ENCODE results near the gene RFLNA. TPM values are rescaled to one million over a fixed set of nuclear protein-coding genes. Genes with fewer than 3 reads are reported as not detected.

RFLNA gene
- total RNA-seq, 1 donor from 2014 or later, result 0.69 TPM

DNA sequence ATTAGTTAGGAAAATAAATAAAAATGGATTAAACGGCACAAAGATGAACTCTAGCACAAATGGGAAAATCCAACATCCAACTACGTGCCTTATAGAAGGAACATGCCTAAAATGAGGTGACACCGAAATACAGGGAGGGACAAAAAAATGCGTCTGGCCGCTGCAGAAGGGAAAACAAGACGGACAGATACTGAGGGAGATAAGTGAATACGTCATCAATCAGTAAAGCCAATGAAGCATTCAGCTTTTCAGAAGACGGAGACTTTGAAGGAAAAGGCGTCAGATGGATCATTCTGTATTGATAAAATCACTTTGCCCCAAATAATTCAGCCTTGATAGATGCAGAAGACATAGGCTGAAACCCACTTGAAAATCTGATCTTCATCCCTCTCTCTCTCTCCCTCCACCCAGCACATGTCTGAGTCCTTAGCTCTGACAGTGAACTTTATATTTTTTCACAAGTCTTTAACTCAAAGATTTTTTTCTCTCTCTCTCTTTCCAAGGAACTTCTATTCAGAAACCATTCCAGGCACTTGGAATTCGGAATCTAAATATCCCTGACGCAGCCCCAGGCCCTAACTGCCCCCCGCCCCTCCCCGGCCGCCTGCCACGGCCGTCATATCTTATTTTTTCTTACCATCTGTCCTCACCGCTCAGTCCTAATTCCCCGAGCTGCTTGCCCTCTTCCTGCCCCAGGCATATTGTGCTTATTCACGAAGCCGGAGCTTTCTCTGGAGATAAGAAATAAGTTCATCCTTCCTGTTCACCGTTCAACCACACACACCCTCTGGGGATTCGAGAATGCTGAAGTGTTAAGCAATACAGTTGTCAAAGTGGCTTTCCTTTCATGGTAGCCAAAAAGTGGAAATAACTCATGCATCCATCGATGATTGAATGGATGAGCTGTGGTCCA, 35.5 kb upstream of the RFLNA start:
- DNase-seq (ENCODE audit: low read depth), result no peak

DNA sequence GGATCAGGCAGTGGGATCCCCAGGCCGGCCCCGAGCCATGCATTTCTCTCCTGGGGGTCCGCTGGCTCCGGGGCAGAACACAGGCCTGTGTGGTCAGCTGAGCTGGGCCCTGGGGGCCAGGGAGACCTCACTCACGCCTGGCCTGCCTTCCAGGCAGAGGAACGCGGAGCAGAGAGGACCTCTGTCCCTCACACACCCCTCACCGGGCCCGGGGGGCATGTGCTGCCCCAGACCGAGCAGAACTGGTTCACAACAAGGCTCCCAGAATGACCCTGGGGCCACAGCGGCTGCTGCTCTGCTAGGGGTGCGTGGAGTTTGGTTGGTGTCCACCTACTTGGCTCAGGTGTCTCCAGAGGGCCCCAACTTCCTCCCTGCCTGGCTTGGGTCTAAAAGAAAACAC, 33.0 kb upstream of the RFLNA start:
- H3K4me3 ChIP-seq (ENCODE audit: low read depth, low read length), result no peak overlapping the region
- TF ChIP-seq, protein P1, sequence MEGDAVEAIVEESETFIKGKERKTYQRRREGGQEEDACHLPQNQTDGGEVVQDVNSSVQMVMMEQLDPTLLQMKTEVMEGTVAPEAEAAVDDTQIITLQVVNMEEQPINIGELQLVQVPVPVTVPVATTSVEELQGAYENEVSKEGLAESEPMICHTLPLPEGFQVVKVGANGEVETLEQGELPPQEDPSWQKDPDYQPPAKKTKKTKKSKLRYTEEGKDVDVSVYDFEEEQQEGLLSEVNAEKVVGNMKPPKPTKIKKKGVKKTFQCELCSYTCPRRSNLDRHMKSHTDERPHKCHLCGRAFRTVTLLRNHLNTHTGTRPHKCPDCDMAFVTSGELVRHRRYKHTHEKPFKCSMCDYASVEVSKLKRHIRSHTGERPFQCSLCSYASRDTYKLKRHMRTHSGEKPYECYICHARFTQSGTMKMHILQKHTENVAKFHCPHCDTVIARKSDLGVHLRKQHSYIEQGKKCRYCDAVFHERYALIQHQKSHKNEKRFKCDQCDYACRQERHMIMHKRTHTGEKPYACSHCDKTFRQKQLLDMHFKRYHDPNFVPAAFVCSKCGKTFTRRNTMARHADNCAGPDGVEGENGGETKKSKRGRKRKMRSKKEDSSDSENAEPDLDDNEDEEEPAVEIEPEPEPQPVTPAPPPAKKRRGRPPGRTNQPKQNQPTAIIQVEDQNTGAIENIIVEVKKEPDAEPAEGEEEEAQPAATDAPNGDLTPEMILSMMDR (conservative IDR thresholded peaks at IDR 0.05; ENCODE audit: low read depth, low read length), result no peak
- DNase-seq (ENCODE audit: low read depth), result no peak

More for the DNA sequence above, 35.5 kb upstream of the RFLNA start:
- no peak overlapping the region for H3K4me3 ChIP-seq (ENCODE audit: low read depth, low read length)
- TF ChIP-seq, protein P1 (conservative IDR thresholded peaks at IDR 0.05; ENCODE audit: low read depth, low read length), result no peak

DNA sequence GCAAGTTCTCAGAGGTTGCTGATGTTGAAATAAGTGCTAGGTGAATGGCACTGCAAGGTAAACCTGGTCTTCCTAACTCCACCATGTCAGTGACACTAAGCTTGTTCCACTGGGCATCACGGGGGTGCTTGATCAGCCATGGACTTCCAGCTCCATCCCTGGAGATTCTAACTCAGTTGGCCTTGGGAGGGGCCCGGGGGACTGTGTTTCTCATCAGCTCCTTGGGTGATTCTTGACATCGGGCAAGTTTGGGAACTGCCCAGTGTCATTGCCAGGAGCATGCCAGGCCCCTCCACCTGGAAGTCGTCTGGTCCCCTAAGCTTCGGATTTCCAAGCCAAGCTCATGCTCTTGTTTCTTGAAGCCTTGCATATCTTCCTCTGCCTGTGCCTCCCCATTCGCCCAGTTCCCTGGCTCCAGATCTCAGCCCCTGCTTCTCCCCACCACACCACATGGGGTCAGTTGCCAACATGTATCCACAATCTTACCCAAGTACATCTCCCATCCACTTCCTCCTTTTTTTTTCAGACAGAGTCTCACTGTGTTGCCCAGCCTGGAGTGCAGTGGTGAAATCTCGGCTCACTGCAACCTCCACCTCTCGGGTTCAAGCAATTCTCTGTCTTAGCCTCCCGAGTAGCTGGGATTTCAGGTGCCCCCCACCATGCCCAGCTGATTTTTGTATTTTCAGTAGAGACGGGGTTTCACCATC, 30.7 kb upstream of the RFLNA start:
- H3K4me3 ChIP-seq (ENCODE audit: low read depth, low read length), result no peak overlapping the region
- TF ChIP-seq, protein P1 (conservative IDR thresholded peaks at IDR 0.05; ENCODE audit: low read depth, low read length), result no peak
- DNase-seq (ENCODE audit: low read depth), result no peak

DNA sequence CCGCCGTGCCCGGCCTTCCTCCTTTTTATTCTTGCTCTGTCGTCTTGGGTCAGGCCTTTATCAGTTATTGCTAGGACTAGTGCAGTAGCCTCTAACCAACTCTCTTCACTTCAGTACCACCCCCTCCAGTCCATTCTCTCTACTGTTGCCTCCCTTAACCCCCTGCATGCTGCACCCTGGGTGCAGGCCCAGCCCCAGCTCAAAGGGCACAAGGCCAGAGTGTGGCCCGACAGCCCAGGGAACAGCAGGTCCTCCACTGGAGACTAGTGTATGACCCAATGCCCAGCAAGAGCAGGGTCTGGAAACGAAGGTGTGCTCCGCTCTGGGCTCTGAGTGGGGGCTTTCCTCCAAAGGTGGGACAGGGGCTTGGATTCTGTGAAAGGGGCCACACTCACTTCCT, 30.0 kb upstream of the RFLNA start:
- no peak overlapping the region for H3K4me3 ChIP-seq (ENCODE audit: low read depth, low read length)
- TF ChIP-seq, protein P1 (conservative IDR thresholded peaks at IDR 0.05; ENCODE audit: low read depth, low read length), result no peak
- no peak for DNase-seq (ENCODE audit: low read depth)

DNA sequence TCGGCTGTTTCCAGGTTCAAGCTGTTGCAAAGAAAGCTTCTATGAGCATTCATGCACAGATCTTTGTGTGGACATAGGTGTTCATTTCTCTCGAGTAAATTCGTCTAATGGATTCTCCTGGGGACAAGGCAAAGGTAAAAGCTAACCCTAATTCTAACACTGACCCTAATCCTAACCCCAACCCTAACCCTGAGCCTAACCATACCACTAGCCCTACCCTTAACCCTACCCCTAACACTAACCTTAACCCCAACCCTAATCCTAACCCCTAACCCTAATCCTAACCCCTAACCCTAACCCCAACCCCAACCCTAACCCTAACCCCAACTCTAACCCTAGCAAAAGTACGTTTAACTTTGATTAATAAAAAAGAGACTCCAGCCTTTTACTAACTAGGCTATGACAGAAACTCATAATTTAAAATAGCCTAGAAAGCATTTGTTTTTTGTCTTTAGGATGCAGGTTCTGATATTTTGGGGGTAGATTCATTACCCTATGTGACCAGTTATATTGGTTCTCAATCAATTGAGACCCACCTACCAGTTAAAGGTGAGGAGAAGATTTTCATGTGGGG, 27.6 kb upstream of the RFLNA start:
- no peak overlapping the region for H3K4me3 ChIP-seq (ENCODE audit: low read depth, low read length)
- TF ChIP-seq, protein P1 (conservative IDR thresholded peaks at IDR 0.05; ENCODE audit: low read depth, low read length), result no peak
- no peak for DNase-seq (ENCODE audit: low read depth)

DNA sequence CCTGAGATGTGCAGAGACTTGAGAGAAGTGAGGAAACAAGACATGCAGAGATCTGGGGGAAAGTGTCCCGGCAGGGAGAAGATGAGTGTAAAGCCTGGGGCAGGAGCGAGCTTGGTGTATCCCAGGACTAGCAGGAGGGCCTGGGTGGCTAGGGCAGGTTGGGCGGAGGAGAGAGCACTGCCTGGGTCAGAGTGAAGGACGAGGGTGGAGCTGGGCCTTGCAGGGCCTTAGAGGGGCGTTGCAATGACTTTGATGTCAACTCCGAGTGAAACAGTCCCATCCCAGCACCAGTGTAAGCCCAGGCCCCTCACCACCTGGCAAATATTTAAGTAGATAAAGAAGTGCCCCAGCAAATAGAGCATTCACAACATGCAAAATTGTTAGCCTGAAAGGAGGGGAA, 24.2 kb upstream of the RFLNA start:
- TF ChIP-seq, protein P1 (conservative IDR thresholded peaks at IDR 0.05; ENCODE audit: low read depth, low read length), result no peak
- no peak overlapping the region for H3K4me3 ChIP-seq (ENCODE audit: low read depth, low read length)

More for the DNA sequence above, 24.2 kb upstream of the RFLNA start:
- DNase-seq (ENCODE audit: low read depth), result no peak
